HG03442 (cell line): ENCODE results near the gene B3GALT4.
"Not testable (repeated sequence)": the region's sequence is repeated elsewhere in the genome, so short reads cannot be mapped to it uniquely, and the experiment has no call there.

Experiments used
- ATAC-seq: cut with Tn5 transposase; IDR thresholded peaks from one replicate; pipeline ENCODE4 v1.9.1; 2021; ENCODE audit warnings: mild to moderate bottlenecking, moderate library complexity; ENCODE audit not compliant: unreplicated experiment

B3GALT4 gene, protein sequence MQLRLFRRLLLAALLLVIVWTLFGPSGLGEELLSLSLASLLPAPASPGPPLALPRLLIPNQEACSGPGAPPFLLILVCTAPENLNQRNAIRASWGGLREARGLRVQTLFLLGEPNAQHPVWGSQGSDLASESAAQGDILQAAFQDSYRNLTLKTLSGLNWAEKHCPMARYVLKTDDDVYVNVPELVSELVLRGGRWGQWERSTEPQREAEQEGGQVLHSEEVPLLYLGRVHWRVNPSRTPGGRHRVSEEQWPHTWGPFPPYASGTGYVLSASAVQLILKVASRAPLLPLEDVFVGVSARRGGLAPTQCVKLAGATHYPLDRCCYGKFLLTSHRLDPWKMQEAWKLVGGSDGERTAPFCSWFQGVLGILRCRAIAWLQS

DNA sequence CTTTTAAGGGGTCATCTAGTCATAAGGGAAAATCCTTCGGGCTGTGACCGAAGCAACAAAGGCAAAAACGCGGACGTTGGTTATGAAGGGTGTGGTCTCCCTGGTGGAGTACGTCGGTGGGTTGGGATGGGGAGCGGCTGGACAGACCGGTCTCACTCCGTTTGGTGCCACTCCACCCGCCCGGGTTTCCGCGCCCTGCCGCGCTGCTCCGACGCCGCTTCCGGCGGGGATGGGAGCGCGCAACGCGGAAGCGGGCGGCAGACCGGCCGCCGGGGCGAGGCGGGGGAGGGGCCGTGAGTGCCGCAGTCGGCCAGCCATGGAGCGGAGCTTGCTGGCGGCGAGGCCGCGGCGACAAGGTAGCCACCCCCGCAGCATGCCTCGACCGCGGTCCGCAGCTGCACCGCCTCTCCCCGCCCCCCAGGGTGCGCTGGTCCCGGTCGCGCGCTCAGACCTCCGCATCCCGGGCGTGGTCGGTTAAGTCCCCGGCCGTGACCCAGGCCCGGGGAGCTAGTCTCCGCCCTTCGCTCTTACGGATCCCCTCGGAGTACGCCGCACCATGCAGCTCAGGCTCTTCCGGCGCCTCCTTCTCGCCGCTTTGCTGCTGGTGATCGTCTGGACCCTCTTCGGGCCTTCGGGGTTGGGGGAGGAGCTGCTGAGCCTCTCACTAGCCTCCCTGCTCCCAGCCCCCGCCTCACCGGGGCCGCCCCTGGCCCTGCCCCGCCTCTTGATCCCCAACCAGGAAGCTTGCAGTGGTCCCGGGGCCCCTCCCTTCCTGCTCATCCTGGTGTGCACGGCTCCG is at the start of gene B3GALT4:
TSS of gene B3GALT4 (plus strand) at position 260 of the 799 bp plus-strand sequence. CDS start at position 557, 297 bp downstream.
- ATAC-seq: peak; percentile 57

DNA sequence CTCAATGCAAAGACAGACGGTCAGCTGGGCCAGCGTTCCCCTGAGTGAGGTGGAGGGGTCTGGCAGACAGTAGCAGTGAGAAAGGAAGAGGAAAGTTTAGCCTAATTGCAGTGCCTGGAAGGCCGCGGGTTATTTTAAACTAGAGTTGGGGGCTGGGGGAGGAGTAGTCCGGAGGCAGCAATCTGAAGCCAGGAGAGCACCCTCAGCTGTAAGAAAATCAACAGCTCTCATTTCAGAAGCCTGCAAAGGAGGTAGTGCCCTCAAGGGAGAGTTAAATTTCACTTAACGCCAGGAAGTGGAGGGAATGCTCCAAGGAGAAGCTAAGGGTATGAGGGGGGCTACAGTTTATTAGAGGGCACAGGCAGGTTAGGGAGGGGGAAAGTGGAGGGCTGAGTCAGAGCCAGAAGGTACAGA is 41.7 kb upstream of the B3GALT4 start:
- ATAC-seq: no peak

DNA sequence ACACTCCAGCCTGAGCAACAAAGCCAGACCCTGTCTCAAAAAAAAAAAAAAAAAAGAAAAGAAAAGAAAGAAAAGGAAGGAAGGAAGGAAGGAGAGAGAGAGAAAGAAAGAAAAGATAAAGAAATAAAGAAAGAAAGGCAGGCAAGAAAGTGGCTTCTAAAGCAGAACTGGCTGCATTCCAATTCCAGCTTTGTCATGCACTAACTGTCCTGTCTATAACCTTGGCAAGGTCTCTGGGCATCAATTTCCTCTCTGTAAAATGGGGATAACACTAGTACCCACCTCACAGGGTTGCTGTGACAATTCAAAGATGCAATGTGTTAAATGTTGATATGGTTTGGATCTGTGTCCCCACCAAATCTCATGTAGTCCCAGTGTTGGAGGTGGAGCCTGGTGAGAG is 40.6 kb upstream of the B3GALT4 start:
- ATAC-seq: no peak

DNA sequence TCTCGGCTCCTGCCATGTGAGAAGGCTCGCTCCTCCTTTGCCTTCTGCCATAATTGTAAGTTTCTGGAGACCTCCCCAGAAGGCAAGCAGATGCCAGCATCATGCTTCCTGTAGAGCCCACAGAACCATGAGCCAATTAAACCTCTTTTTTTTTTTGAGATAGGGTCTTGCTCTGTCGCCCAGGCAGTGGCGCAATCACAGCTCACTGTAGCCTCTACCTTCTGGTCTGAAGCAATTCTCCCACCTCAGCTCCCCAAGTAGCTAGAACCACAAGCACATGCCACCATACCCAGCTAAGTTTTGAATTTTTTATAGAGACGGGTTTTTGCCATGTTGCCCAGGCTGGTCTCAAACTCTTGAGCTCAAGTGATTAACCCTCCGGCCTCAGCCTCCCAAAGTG is 40.1 kb upstream of the B3GALT4 start:
- no peak for ATAC-seq

DNA sequence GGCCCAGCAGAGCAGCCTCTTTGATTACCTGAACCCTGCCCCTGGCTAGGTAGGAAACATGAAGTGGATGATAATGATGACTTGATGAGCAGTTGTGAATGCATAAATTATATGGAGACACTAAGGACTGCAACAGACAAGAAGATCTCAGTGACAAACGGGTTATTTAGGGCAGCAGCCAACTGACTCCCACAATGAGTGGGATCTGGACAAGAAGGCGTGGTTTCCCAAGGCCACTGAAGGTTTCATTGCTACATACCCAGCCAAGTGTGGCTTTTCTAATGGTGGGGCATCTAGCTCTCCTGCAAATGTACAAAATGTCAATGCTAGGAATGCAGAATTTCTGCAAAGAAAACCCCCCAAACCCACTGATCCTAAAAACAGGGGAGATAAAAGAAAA is 39.2 kb upstream of the B3GALT4 start:
- no peak for ATAC-seq

DNA sequence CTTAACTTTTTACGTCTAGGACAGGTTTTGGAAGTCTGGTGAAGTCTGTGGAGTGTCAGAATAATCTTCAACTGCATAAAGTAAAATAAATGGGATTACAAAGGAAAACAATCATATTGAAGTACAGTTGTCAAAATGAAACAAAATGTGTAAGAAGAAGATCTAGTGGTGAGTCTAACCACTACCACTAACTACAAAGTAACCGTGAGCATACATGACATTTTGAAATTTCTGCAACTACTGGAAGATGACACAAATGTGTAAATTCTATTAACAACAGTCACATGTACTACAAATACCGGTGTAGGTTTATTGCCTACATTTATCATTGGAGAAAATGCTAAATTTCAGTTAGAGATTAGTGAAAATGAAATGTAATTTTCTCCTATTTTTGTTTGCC is 35.0 kb upstream of the B3GALT4 start:
- ATAC-seq: no peak

DNA sequence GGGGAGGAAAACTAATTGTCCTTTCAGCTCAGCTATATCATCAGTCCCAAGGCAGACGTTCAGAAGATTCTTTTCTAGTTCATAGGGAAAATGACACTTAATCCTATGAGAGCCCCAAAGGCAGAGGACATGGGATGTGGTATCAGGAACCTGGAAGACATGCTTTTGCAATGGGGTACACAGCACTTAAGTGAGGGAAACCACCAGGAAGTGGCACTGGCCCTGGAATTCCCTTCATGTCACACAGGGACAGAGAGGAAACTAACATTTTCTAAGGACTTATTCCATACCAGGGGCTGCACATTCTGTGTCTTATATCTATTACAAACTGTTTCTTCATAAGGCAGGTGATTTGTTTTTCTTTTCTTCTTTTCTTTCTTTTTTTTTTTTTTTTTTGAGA is 33.4 kb upstream of the B3GALT4 start:
- no peak for ATAC-seq

DNA sequence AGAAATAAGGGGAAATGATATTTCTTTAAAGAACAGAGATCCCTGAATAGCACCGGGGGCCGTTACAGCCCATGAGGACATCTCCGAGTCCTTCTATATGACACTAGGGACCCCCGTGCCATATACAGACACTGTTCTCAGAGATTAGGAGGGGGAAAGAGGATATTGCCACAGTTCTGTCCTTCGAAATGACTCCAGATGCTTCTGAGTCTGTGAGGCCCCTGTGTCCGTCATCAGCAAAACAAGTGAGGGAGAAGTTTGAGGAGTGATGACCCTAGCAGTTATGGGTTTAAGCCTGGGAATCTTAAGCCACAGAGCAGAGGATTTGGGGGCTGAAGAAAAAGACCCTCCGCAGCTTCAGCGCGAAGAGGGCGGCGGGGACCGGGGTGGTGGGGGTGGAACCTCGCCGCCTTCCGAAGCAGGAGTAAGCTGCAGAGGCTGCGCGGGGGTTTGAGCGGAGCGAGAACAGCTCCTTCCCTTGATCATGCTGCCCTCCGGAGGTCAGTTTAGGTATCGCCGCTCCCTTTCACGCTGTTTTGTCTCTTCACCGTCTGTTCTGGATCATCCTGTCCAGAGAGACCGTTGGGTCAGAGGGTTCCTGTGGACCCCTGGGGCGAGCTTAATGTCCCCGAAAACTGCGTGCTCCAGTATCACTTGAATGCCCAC is 28.8 kb upstream of the B3GALT4 start:
- ATAC-seq: peak; percentile 32

DNA sequence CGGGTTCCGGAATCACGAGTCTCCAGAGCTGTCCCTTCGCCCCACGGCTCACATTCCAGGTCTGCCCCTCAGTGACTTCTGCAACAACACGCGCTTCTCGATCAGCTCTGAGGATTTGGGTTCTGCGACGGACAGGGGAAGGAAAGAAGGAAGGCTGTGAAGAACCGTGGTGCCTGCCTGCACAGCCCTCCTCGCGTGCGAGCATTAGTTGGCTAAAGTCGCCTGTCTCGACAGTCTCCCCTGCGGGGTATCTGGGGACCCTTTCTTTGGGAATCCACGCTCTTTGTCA is 28.3 kb upstream of the B3GALT4 start:
- no peak for ATAC-seq

DNA sequence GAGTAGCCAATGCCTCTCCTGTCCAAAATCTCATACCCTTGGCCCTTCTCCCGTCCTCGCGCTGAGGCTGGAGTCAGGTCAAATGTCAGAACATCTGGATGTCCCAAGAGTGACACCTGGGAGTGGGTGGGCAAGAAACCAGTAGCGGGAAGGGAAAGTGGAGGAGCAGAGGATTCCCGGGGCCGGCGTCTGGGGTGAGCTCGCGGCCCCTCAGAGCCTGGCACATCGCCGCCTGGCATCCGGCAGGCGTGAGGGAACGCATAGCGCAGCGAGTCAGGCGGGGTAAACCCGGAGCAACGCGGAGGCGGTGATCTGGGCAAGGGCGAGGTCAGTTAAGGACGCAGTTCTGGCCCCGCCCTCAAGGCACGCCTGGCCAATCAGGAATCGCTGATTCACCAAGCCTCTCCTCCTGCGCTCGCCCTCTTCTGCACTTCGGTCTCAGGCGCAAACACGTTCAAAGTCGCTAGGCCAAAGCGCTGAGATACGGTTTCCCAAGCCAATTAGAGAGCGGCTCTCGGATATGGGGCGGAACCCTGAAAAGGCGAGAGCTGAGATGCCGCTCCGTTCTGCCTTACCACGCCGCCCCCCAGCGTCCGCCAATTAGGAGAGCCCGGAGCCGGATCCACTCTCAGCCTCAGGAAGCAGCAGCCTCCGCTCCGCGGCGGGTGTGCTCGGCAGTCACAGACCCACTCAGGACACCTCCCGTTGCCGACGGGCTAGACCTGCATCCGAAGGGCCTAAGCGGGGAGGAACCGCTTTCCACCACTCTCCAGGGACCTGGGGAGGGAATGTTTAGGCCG is 27.8 kb upstream of the B3GALT4 start:
- peak; percentile 91 for ATAC-seq

DNA sequence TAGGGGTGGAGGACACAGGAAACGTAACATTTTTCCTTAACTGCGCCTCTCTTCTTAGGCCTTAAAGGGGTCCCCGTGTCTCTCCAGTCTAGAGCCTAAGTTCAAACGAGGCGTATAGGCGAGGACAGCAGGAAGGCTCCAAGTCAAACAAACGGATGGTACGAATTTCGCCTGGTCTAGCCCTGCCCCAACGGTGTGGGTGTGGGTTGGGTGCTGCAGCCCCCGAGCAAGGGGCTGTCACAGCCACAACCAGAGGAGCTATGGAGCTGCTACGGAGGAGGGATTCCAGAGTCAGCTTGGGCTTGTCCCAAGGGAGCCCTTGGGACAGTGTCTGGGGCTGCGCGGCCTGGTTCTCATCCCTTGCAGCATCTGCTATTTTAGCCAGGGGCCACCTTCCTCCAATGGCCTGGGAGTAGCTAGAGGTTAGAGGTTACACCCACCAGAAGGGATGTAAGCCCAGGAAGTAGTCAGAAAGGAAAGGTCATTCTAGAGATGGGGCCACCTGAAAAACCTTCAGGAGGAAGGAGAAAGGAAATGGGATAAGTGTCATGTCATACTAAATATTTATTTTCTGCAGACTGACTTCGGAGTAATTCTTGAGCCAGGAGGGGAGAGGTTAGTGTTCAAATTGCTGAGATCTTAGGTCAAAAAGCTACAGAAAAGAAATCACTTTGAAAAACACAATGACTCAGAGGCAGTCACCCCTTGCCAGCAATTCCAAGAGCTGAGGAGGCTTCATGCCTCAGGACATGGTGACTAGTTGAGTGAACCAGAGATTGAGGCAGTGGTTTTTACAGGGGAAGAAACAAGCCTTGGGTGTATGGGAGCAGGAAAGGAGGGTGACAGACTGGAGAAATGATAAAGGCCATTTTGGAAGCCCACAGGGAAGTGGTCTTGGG is 26.9 kb upstream of the B3GALT4 start:
- no peak for ATAC-seq

DNA sequence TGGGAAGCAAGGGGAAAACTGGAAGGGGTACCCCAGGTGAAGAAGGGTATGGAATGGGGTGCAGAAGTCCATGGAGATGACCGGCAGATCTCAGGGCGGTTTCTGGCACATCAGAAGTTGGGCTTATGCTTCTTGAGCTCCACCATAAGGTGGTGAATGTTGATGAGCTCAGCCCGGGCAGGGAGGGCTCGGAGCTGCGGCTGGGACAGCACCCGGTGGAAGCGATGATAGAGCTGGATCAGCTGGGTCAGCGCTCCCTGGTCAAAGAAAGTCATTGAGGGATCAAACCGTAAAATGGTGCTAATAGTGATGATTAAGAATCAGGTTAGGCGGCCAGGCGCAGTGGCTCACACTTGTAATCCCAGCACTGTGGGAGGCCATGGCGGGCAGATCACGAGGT is 26.2 kb upstream of the B3GALT4 start:
- no peak for ATAC-seq

DNA sequence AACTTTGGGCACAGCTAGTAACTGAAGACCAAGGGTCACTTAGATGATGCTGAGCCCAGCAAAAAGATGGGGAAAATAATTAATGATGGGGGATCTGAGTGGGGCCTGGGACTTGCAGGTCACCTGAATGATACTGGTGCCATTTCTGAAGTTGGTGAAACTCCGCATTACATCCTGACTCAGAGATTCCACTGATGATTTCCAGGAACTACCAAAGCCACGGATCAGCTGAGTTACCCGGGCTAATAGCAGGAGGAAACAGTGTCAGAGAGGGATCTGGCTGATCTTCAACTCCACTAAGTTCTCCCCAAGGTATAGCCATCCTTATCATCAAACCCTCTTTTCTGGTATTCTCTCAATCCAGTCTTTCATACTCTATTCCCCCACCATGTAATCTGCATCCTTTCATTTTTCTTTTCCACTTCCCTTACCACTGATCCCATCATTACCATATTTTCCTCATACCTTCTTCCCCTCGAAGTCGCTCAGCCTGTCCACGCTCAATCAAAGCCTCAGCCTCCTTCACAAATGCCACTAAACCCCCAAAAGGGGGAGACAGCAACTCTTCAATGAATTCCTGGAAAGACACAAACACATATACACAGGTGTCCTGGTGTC is 25.4 kb upstream of the B3GALT4 start:
- ATAC-seq: no peak

DNA sequence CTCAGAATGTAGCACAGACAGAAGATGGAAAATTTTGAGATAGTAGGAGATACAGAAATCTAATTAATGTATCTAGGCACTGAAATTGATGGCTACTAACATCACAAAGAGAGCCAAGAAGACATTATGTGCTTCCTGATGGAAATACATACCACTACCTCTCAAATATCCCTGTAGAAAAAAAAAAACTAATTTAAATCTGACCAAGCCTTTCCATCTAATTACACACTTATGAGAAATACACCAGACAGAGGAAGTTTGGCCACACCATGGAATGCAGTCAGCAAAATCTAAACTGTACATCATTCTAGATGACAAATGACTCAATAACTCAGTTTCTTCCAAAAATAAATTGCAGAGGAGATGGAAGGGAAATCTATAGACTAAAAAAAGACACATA is 24.2 kb upstream of the B3GALT4 start:
- no peak for ATAC-seq

DNA sequence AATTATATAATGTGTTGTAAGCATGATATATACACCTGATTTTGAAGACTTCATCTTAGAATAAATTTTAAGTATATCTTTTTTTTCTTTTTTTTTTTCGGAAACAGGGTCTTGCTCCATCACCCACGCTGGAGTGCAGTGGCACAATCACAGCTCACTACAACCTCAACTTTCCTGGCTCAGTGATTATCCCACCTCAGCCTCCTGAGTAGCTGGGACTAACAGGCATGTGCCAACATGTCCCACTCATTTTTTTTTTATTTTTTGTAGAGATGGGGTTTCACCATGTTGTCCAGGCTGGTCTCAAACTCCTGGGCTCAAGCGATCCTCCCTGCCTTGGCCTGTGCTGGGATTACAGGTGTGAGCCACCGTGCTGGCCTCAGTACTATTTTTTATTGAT is 22.3 kb upstream of the B3GALT4 start:
- no peak for ATAC-seq

DNA sequence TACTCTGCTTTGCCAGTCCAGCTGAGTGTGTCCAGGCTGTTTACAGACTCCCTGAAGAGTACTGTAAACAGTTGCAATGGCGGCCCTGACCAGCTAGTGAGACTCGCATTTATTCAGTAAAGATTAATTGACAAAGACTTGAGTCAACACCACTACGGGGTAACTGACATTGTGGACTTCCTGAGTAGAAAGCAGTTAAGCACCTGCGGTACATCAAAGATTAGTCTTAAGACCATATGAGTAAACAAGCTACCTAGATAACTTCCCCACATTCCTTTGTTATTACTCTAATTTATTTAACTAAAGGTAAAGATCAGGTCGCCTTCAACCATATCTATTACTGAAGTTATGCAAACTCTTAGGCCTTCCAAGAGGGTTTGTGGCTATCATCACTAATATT is 17.9 kb upstream of the B3GALT4 start:
- no peak for ATAC-seq

DNA sequence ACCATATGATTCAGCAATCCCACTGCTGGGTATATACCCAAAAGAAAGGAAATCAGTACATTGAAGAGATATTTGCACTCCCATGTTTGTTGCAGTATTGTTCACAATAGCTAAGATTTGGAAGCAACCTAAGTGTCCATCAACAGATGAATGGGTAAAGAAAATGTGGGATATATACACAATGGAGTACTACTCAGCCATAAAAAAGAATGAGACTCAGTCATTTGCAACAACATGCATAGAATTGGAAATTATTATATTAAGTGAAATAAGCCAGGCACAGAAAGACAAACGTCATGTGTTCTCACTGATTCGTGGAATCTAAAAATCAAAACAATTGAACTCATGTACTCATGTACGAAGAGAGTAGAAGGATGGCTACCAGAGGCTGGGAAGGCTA is 14.4 kb upstream of the B3GALT4 start:
- ATAC-seq: not testable (repeated sequence)

DNA sequence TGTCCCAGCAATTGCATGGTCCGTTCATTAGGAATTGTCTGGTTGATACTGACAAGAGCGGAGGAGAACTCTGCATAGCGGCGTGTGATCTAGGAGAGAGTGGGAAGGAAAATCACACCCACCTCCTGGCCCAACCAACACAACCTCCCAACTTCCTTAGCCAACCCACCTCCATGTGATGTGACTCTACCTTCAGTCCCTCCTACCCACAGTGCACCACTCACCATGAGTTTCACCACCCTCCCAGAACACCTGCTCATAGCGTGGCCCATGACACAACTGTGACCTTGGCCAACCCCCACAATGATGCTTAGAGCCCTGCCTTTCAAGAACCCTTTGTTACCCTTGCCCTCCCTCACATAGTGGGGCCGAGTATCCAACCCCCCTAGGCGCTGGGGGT is 12.9 kb upstream of the B3GALT4 start:
- no peak for ATAC-seq

DNA sequence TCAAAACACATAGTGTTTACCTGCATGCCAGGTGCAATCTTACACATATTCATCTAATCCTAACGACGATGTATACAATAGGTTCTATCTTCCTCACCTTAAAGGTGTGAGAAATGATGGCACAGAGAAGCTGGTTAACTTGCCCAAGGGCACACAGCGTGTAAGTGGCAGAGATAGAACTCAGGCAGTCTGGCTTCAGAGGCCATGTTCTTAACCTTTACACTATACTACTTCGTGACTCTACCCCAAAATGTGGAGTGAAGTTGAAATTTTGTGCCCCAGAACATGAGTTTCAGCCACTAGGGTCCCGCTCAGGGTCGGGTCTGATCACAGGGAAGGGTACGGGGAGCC is 5.8 kb upstream of the B3GALT4 start:
- no peak for ATAC-seq
